Heart left ventricle (tissue), 13 donors: ENCODE measurements around the gene MAPK8.

Source experiments
- POLR2A ChIP-seq, 2 donors: fragments of 450-650 bp; IDR thresholded peaks; one replicate each; pipeline ENCODE4 v1.6.1; 2017; ENCODE audit warnings: antibody characterized with exemption in 2 of 2, mild to moderate bottlenecking in 2 of 2, moderate library complexity in 2 of 2
- TF ChIP-seq, protein P1 (sequence below), 12 donors: fragments of 200-600 bp; sonication (generic) in 4 of 12; IDR thresholded peaks; one replicate each; pipeline versions ENCODE4 v1.5.0 to v1.8.0; 2018 to 2022; ENCODE audit warnings: antibody characterized with exemption in 12 of 12, mild to moderate bottlenecking in 5 of 12
- donor health status: ischemic (EF 13 %, LVEDD 7.1; RV severe dilation, severe dysfunction).
- donor health status: DM: no; HTN: yes; CAD: no.
- donor health status: DM: no; HTN: no; CAD: no.
- donor health status: ischemic (EF 25% LVEDD 6.9; RV normal size, moderate dysfunction).
- donor health status: ischemic (EF 25% LVEDD 5.7; RV mildly dilated, moderate dysfunction).
- donor health status: ischemic (EF 35%, LVEDD 5.7; RV mildly dilated, moderate dysfunction).
- donor health status: nonischemic (EF 11% LVEDD 7.7; RV severe dilation, severe dysfunction).
- donor health status: DM: yes; HTN: yes; CAD: no.
- donor health status: PGD.
- donor health status: ischemic (EF 29% LVEDD 5.4; RV normal size, mild dysfunction).
- donor health status: nonischemic (EF 23%, LVEDD 6.1; RV moderate dilation, normal function).

DNA sequence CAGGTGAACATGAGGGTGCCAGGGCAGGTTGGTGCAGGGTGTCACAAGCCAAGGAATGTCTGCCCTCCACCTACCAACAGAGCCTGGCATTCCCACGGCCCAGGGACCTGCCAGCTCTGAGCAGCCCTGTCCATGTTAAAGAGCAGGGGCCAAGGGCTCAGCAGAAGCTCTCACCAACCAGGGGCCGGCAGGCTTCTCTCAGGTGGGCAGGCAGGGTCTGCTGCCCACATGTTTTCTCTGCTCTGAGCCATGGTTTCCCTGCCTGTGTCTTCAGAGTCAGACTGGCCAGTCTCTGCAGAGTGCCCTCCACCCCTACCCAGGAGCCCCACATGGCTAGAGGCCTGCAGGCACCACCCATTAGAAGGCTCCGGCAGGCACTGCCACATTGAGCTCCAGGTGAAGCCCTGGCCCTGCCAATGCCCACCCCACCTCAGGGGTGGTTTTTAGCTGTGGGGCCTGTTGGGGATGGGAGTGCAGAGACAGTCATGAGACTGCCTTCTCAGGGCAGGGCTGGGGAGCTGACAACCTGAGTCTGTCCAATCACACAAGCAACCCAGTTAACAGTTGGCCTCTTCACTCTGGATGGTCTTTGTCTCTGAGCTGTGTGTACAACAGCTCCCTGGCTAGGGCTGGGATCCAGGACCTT, 162.5 kb downstream of the MAPK8 start:
- TF ChIP-seq, protein P1, sequence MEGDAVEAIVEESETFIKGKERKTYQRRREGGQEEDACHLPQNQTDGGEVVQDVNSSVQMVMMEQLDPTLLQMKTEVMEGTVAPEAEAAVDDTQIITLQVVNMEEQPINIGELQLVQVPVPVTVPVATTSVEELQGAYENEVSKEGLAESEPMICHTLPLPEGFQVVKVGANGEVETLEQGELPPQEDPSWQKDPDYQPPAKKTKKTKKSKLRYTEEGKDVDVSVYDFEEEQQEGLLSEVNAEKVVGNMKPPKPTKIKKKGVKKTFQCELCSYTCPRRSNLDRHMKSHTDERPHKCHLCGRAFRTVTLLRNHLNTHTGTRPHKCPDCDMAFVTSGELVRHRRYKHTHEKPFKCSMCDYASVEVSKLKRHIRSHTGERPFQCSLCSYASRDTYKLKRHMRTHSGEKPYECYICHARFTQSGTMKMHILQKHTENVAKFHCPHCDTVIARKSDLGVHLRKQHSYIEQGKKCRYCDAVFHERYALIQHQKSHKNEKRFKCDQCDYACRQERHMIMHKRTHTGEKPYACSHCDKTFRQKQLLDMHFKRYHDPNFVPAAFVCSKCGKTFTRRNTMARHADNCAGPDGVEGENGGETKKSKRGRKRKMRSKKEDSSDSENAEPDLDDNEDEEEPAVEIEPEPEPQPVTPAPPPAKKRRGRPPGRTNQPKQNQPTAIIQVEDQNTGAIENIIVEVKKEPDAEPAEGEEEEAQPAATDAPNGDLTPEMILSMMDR (IDR thresholded peaks at IDR 0.05) = no peak
- TF ChIP-seq POLR2A (IDR thresholded peaks at IDR 0.05) = no peak
